Neural cell (in vitro differentiated cells): Measurements from ENCODE around the gene MAPK4.

Source experiments
- EZH2 ChIP-seq: fragments of 200-600, 300-800 bp; shearing (Covaris generic), sonication (generic); IDR thresholded peaks from 2 replicates; pipeline ENCODE4 v1.6.1; 2014; ENCODE audit warnings: antibody characterized with exemption, low read length, borderline replicate concordance, mild to moderate bottlenecking; ENCODE audit not compliant: insufficient read depth, poor library complexity, severe bottlenecking
- TF ChIP-seq, protein P1 (sequence below): fragments of 450-650 bp; IDR thresholded peaks from 2 replicates; pipeline ENCODE4 v1.5.1; 2014; ENCODE audit warnings: antibody characterized with exemption, mild to moderate bottlenecking, moderate library complexity; ENCODE audit not compliant: poor library complexity, severe bottlenecking
- TF ChIP-seq, protein P2 (sequence below): IDR thresholded peaks from 2 replicates; pipeline ENCODE4 v1.6.1; 2012; ENCODE audit warnings: borderline replicate concordance

DNA sequence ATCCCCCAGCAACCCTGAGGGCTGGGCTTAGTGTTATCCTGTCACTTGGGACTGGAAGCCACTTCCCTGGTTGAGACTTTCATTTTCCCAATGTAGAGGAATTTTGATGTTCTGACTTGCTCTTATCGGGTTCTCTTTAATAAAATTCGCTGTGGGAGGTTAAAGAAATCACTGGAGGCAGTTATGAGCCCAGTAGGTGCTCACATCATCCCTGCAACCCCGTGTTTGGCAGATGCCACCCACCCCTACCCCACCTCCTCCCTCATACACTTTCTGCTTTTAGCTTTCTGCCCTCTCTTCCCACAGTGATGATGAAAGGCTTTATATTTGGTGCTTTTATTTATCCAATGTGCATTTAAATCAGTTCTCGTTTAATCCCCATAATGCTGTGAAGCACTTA lies 106.6 kb downstream of the MAPK4 start:
- TF ChIP-seq, protein P1, sequence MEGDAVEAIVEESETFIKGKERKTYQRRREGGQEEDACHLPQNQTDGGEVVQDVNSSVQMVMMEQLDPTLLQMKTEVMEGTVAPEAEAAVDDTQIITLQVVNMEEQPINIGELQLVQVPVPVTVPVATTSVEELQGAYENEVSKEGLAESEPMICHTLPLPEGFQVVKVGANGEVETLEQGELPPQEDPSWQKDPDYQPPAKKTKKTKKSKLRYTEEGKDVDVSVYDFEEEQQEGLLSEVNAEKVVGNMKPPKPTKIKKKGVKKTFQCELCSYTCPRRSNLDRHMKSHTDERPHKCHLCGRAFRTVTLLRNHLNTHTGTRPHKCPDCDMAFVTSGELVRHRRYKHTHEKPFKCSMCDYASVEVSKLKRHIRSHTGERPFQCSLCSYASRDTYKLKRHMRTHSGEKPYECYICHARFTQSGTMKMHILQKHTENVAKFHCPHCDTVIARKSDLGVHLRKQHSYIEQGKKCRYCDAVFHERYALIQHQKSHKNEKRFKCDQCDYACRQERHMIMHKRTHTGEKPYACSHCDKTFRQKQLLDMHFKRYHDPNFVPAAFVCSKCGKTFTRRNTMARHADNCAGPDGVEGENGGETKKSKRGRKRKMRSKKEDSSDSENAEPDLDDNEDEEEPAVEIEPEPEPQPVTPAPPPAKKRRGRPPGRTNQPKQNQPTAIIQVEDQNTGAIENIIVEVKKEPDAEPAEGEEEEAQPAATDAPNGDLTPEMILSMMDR: no peak
- TF ChIP-seq EZH2: no peak
- TF ChIP-seq, protein P2, sequence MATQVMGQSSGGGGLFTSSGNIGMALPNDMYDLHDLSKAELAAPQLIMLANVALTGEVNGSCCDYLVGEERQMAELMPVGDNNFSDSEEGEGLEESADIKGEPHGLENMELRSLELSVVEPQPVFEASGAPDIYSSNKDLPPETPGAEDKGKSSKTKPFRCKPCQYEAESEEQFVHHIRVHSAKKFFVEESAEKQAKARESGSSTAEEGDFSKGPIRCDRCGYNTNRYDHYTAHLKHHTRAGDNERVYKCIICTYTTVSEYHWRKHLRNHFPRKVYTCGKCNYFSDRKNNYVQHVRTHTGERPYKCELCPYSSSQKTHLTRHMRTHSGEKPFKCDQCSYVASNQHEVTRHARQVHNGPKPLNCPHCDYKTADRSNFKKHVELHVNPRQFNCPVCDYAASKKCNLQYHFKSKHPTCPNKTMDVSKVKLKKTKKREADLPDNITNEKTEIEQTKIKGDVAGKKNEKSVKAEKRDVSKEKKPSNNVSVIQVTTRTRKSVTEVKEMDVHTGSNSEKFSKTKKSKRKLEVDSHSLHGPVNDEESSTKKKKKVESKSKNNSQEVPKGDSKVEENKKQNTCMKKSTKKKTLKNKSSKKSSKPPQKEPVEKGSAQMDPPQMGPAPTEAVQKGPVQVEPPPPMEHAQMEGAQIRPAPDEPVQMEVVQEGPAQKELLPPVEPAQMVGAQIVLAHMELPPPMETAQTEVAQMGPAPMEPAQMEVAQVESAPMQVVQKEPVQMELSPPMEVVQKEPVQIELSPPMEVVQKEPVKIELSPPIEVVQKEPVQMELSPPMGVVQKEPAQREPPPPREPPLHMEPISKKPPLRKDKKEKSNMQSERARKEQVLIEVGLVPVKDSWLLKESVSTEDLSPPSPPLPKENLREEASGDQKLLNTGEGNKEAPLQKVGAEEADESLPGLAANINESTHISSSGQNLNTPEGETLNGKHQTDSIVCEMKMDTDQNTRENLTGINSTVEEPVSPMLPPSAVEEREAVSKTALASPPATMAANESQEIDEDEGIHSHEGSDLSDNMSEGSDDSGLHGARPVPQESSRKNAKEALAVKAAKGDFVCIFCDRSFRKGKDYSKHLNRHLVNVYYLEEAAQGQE: no peak
